Hepatocyte (in vitro differentiated cells): ENCODE results near the gene SLFN12L.

ENCODE experiments used
- EZH2 ChIP-seq: fragments of 200-600 bp; sonication (generic); IDR thresholded peaks from 2 replicates; pipeline ENCODE4 v1.6.1; 2016; ENCODE audit warnings: antibody characterized with exemption, mild to moderate bottlenecking, borderline replicate concordance
- EZH2phosphoT487 ChIP-seq: fragments of 200-600 bp; sonication (generic); IDR thresholded peaks from one replicate; pipeline ENCODE4 v1.6.1; 2018; ENCODE audit warnings: antibody characterized with exemption, mild to moderate bottlenecking, low read depth, moderate library complexity; ENCODE audit not compliant: unreplicated experiment, severe bottlenecking
- TF ChIP-seq, protein P1 (sequence below): fragments of 200-600 bp; sonication (generic); IDR thresholded peaks from 2 replicates; pipeline ENCODE4 v1.5.1; 2016; ENCODE audit warnings: antibody characterized with exemption, mild to moderate bottlenecking; ENCODE audit not compliant: poor library complexity

DNA sequence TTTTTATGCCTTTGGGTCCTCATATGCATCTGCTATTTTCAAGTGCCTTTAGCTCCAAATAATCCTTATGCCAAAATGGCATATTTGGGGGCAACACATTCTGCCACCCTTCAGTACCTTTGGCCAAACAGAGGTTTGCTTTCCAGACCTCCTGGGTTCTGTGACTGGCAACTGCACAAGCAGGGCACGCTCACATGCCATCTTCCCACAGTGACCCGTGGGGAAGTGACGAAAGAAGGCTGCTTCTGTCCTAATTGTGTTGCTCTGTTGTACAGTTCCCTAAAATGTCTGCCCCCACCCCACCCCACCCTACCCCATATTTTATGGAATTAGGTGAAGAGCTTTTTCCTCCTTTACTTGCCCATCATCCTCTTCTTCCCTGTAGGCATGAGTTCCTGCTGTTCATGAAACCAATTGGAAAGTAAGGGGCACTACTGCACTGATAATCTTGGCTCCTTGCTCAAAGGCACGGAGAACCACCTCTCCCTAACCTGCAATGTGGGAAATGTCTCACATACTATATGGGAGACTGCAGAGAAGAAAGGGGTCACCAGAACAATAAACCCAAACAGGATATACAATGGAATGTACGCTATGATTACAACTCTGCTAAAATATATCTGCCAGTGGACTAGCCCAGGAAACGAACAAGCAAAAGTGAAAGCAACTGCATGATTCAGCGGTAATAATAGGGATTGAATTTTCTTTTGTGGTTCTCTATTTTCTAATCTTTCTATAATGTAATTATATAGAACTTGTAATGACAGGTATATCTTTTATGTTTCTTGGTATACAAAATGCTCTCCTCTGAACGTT is 3.3 kb upstream of the SLFN12L start:
- TF ChIP-seq, protein P1, sequence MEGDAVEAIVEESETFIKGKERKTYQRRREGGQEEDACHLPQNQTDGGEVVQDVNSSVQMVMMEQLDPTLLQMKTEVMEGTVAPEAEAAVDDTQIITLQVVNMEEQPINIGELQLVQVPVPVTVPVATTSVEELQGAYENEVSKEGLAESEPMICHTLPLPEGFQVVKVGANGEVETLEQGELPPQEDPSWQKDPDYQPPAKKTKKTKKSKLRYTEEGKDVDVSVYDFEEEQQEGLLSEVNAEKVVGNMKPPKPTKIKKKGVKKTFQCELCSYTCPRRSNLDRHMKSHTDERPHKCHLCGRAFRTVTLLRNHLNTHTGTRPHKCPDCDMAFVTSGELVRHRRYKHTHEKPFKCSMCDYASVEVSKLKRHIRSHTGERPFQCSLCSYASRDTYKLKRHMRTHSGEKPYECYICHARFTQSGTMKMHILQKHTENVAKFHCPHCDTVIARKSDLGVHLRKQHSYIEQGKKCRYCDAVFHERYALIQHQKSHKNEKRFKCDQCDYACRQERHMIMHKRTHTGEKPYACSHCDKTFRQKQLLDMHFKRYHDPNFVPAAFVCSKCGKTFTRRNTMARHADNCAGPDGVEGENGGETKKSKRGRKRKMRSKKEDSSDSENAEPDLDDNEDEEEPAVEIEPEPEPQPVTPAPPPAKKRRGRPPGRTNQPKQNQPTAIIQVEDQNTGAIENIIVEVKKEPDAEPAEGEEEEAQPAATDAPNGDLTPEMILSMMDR: no peak
- TF ChIP-seq EZH2 (no peak), EZH2phosphoT487 (no peak)
